NOMO-1 treated with DMSO at 0.1 percent for 48 hours (cell line): ENCODE results near the gene SLC9A5.

Source experiments
- DNase-seq: peaks from one replicate; lab custom pipeline; 2025; ENCODE audit not compliant: unreplicated experiment; lab: John Stamatoyannopoulos, UW

SLC9A5 gene, protein sequence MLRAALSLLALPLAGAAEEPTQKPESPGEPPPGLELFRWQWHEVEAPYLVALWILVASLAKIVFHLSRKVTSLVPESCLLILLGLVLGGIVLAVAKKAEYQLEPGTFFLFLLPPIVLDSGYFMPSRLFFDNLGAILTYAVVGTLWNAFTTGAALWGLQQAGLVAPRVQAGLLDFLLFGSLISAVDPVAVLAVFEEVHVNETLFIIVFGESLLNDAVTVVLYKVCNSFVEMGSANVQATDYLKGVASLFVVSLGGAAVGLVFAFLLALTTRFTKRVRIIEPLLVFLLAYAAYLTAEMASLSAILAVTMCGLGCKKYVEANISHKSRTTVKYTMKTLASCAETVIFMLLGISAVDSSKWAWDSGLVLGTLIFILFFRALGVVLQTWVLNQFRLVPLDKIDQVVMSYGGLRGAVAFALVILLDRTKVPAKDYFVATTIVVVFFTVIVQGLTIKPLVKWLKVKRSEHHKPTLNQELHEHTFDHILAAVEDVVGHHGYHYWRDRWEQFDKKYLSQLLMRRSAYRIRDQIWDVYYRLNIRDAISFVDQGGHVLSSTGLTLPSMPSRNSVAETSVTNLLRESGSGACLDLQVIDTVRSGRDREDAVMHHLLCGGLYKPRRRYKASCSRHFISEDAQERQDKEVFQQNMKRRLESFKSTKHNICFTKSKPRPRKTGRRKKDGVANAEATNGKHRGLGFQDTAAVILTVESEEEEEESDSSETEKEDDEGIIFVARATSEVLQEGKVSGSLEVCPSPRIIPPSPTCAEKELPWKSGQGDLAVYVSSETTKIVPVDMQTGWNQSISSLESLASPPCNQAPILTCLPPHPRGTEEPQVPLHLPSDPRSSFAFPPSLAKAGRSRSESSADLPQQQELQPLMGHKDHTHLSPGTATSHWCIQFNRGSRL

DNA sequence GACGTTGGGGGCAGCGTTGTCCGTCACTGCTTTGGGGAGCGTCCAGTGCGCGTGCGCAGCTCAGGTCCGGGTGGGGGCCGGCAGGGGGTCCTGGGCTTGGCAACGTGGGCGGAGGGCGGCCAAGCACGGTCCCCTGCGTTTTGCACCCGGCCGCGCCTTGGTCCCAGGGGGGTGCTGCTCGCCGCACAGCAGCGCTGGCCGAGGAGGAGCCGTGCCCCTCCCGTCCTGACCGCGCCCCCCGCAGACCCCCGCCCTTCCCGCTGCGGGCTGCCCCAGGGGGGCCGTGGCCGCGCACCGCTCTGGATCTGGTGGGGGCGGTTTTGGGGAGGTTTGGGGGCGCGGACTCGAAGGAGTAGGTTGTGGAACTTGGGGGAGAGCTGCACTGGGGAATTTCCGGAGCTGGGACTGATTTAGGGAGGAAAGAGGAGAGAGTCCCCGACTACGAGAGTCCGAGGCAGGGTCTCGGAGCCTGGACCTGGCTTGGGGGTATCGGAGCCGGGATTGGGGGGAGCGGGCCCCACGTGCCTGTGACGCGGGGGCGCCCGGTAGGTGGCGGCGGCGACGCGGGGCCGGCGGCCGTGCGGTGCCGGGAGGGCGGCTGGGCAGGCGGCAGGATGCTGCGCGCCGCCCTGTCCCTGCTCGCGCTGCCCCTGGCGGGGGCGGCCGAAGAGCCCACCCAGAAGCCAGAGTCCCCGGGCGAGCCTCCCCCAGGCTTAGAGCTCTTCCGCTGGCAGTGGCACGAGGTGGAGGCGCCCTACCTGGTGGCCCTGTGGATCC is at the start of gene SLC9A5:
Gene SLC9A5 (plus strand): TSS at position 579 of the 777 bp plus-strand sequence. CDS start 36 bp downstream, at position 615.
- DNase-seq: no peak

DNA sequence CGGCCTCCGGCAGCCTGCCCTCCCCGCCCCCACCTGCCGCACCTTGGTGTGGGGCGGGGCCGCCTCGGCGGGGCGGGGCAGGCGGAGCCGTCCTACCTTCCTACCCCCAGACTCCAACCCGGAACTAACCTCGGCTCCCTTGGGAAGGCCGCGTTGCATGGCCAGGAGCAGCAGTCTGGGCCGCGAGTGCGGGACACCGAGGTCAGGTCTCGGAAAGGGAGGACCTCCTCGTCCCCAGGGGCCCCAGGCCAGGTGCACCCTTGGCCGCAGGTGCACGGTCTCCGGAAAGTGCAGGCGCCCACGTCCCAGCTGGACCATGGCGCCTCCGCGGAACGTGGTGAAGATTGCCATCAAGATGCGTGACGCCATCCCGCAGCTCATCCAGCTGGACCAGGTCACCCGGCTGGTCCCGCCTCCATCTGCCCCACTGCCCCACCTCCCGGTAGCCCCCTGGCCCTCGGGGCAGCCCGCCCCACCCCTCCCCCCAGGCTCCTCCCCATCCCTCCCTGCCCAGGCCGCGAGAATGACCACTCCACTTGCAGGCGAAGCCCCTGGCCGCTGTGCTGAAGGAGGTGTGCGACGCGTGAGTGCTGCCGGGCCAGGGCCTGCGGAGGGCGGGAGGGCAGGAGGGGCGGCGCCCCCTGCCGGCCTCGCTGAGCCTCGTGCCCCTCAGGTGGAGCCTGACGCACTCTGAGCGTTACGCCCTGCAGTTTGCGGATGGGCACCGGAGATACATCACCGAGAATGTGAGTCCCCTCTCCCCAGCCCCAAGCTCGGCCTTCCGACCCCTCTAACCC is 49.6 kb upstream of the SLC9A5 start, which contains the start of gene ELMO3:
Gene ELMO3 (plus strand): TSS at position 121 of the 797 bp plus-strand sequence. CDS start 196 bp downstream, at position 317.
- no peak for DNase-seq

DNA sequence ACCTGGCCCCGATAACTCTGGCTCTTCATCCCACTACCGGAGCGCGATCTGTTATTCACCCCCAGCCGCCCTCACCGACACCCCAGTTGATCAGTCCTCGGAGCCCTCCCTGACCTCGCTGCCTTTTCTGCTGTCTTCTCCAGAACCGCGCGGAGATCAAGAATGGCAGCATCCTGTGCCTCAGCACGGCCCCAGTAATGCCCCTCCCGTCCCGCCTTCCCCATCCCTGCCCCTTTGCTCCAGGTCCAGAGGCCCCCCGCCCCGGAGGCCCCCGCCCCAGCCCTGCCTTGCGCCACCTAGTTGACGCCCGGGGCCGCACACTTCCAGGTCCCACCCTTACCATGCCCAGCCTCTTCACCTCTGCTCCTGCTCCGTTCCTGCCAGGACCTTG is 49.0 kb upstream of the SLC9A5 start:
- no peak for DNase-seq

DNA sequence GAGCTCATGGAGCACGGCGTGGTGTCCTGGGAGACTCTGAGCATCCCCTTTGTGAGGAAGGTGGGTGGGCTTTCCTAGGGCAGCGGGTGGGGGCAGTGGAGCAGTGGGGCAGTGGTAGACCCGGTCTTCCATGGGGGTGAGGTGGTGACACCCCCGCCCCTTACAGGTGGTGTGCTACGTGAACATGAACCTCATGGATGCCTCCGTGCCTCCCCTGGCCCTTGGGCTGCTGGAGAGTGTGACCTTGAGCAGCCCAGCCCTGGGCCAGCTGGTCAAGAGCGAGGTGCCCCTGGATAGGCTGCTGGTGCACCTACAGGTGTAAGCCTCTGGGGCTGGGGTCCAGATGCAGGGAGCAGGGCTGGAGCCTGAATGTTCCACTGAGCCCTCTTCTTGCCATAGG is 48.3 kb upstream of the SLC9A5 start:
- no peak for DNase-seq

DNA sequence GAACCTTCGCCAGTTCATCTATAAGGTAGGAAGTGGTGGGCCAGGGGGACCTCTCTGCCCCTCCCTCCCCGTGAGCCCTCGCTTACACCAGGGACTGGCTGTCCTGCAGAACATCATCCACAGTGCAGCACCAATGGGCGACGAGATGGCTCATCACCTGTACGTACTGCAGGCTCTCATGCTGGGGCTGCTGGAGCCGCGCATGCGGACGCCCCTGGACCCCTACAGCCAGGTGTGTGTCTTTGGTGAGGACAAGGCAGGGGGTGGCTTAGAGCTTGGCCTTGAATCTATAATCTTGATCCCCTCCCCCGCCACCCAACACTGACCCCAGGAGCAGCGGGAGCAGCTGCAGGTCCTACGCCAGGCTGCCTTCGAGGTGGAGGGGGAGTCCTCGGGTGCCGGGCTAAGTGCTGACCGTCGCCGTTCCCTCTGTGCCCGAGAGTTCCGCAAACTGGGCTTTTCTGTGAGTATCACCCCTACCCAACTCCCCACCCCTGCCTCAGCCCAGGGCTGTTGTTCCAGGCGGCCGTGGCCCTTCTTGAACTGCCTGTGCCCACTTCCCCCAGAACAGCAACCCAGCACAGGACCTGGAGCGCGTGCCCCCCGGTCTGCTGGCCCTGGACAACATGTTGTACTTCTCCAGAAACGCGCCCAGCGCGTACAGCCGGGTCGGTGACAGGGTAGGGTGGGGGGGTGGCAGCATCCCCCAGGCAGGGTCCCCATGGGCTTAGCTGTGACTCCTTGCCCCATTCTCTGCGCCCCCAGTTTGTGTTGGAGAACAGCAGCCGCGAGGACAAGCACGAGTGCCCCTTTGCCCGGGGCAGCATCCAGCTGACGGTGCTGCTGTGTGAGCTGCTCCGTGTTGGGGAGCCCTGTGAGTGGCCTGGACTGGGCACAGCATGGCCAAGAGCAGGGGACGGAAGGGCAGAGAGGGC is 47.1 kb upstream of the SLC9A5 start:
- no peak for DNase-seq

DNA sequence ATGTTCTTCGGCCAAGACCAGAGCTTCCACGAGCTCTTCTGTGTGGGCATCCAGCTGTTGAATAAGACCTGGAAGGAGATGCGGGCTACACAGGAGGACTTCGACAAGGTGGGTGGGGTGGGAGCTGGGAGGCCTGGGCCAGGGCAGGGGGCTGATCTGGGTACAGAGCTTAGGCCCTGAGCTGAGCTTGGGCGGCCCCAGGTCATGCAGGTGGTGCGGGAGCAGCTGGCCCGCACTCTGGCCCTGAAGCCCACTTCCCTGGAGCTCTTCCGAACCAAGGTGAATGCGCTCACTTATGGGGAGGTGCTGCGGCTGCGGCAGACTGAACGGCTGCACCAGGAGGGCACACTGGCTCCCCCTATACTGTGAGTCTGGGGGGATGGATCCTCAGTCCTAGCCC is 46.4 kb upstream of the SLC9A5 start:
- no peak for DNase-seq

DNA sequence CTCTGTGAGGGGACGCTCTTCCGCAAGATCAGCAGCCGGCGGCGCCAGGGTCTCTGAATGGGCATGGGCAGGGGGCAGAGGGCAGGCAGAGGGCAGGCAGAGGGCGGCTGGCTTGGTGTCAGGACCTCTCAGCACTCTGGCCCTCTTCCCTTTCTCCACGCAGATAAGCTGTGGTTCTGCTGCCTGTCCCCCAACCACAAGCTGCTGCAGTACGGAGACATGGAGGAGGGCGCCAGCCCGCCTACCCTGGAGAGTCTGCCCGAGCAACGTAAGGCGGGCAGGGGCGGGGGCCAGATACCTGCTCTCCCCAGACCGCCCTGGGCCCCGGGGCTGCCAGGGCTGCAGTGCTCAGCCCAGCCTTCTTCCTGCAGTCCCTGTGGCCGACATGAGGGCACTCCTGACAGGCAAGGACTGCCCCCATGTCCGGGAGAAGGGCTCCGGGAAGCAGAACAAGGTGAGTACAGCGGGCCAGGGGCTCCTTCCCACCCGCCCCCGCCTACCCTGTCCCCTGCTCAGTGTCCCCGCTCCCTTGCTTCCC is 45.8 kb upstream of the SLC9A5 start:
- DNase-seq: no peak

DNA sequence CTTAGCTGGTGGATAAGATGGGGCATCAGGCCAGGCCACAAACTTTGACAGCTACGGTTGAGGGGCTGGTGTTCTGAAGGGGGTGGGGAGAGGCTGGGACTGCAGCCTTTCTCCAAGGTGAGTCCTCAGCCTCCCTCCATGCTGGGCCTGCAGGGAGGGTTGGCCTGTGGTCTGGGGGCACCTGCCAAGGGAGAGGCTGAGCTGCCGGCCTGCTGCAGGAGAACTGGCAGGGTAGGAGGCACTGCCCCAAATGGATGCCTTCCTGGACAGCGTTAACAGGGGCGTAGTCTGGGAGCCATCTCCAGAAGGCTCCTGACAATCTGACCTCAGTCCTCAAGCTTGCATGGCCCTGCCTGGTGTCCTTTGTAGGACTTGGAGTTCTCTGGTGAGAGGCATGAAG is 44.7 kb upstream of the SLC9A5 start:
- no peak for DNase-seq

DNA sequence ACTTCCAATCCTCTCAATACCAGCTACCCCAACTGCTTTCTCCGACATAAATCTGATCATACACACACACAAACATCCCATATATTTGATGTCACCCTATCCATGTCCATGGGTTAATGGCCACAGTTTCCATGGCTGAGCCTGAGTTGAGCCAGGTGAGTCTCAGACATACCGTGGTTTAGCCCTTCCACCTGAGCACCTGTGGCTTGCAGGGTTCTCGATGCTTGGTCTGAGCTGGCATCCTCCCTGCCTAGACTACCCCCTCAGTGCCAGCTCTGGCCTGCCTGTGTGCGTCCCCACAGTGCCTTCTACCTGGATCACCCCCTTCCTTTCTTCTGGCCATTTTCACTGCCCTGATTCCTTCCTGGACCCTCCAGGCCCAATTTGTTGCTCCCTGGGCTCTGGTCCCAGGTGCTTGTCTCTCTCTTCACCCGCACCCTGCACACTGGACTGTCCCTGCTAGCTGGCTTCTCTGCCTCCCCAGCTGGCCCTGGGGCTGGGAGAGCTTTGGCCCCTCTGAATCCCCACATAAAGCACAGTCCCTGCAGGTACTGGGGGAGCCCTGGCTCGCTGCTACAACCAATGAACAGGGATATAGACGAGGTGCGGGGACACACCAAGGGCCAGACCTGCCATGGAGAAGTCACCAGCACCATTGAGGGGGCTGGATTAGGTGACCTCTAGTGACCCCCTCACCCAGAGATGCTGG is 42.5 kb upstream of the SLC9A5 start:
- DNase-seq: no peak

DNA sequence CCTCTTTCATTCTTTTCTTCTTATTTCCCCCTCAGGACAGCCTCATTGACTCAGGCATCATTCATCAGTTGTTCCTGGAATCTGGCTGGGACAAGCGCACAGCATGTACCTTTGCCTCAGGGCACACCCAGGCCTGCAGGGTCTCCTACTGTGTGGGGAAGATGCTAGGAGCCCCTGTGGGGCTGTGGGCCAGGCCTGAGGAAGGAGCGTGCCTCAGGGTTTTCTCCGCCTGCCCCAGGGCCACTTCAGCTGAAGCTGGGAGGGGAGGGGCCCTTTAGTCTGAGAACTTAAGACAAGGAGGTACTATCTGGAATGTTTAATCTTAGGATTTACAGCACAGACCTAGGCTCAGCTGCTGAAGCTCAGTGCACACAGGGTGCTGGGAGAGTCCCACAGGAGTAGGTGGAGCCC is 41.9 kb upstream of the SLC9A5 start:
- no peak for DNase-seq

DNA sequence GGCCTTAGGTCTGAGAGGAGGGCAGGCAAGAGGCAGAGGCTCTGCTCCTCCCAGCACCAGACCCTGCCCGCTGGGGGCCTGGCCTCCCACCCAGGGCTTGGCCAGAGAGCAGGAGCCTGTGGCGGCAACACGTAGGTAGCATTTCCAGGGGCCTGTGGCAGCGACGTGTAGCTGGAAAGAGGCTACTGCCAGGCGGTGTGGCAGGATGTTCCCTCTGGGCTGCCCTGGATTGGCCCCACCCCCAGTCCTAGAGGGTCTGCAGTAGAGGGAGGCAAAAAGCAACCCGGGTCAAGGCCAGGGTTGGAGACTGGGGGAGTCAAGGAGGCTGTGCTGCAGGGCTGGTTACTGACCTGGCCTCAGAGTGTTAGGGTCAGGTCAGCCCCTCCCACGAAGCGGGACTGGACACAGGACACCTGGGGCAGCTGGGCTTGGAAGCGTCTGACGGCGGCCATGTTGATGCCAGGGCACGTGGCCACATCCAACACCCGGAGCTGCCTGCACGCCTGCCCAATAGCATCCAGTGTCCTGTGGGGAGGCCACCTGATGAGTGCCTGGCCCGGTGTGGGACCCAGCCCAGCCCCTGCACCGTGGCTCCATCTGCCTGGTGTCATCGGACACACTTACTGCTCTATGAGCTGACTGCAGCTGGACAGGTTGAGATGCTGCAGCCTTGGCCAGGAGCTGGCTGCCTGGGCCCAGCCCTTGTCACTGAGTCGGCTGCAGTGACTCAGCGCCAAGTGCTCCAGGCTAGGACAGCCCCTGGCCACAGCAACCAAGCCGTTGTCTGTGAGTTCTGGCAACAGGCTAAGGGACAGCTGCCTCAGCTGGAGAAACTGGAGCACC is 41.3 kb upstream of the SLC9A5 start:
- DNase-seq: no peak

DNA sequence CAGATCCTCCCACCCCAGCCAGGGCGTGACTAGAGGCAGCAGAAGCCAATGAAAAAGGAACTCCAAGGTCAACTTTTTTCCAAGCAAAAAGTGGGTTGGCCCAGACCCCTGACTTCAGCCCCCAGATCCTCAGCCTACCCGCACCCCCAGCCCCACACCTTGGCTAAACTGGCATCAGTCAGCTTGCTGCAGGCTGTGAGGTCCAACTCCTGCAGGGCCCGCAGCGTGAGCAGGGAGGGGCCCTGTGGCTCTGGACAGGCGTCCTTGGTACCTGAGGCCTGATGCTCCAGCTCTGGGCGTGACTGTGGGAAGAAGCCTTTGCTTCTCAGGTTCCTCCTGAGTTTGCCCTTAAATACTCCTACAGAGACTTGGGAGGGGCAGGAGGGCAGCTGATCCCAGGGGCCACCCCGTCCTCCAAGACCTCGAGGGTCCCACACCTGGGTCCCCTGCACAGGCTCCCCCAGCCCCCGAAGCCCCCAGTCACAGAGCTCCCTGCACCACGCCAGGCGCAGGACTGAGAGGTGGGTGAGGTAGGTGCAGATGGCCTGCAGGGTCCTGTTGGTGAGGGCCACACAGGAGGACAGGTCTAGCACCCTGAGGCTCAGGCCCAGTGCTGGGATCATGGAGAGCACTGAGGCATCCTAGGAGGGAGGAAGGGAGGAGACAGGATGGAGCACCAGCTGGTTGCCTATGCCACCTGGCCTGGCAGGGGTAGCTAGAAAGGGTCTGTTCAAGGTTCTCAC is 40.5 kb upstream of the SLC9A5 start:
- no peak for DNase-seq

DNA sequence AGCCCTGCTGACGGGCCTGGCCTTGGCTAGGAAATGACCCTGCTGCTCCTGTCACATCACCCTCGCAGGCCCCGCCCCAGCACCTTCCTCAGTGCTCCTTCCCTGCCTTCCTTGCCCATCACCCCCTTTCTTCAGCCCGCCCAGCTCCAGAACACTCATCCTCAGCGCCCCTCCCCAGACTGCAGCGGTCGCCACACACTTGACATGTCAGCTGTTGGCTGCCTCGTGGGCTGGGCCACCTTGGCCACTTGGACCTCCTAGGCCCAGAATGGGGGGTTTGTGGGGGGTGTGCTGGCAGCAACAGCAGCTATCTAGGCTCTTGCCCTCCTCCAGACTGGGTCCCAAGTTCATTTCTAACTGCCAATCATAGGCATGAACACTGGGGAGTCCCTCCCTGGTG is 39.2 kb upstream of the SLC9A5 start:
- DNase-seq: no peak

DNA sequence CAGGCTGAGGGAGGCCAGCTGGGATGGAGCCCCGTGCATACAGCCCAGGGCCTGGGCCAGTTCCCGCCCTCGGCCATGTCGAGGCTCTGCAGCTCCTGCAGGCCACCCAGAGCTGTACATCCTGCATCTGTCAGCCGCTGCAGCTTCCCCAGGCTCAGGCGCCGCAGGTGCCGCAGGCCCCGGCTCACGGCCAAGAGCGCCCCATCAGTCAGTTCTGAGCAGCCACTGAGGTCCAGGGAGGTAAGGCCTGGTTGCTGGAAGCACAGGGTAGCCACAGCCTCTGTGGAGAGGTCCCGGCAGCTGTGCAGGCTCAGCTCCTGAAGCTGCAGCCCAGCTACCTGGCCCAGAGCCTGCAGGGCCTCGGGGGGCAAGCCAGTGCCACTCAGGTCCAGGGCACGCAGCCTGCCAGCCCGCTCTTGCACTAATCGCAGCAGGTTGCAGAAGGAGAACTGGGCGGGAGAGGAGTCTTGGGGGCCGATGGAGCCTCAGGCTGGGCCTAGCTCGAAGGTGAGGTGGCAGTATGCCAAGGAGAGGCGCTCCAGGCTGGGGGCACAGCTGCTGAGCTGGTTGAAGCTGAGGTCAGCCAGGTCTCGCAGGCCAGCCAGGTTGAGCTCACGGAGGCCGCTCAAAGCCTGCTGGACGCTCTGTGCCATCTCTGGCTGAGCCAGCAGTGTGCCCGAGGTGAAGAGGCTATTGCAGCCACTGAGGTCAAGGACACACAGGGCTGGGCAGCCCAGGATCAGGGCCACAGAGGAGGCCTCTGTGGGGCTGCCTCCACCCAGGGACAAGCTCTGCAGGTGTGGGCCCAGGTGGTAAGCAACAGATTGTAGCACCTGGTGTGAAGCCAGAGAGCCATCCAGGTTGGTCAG is 38.5 kb upstream of the SLC9A5 start:
- DNase-seq: no peak

DNA sequence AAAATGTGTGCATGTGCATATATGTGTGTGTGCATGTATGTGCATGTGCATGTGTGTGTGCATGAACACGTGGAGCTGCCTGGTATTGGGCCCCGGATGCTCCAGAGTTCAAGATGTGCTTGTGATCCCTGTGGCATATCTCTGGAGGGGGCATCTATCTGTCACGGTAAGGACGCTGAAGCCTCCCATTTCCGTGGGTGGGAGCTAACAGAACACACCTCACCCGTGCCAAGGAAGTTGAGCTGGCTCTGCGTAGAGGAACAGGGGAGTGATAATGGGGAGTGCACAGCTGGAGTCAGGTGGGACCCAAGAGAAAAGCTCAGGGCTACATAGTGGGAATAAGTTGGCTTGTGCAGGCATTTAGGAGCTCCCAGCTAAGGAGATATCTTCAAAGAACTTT is 37.1 kb upstream of the SLC9A5 start:
- DNase-seq: no peak

DNA sequence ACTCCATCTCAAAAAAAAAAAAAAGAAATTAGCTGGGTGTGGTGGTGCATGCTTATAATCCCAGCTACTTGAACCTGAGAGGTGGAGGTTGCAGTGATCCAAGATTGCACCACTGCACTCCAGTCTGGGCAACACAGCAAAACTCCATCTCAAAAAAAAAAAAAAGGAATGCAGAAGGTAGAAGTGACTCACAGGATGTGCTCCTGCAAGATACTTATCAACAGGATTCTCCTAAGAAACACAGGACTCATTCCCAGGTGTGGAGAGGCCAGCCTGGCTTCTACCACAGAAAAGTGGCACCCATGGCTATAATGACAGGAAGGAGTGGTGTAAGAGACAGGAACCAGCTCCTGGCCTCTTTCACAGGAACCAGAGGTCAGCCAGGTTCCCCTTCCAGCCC is 36.0 kb upstream of the SLC9A5 start:
- no peak for DNase-seq
